Cerebellar nuclear complex (tissue), 1 donor: Measurements from ENCODE around the gene SRPRA.
A peak's percentile ranks its signal among the peaks of the same experiment; 100 is the strongest.
"Not testable (repeated sequence)": the region's sequence is repeated elsewhere in the genome, so short reads cannot be mapped to it uniquely, and the experiment has no call there.

Experiments used
- DNase-seq, 2 experiments: peaks; one replicate each; lab custom pipeline; 2025; lab: John Stamatoyannopoulos, UW

Gene SRPRA, protein sequence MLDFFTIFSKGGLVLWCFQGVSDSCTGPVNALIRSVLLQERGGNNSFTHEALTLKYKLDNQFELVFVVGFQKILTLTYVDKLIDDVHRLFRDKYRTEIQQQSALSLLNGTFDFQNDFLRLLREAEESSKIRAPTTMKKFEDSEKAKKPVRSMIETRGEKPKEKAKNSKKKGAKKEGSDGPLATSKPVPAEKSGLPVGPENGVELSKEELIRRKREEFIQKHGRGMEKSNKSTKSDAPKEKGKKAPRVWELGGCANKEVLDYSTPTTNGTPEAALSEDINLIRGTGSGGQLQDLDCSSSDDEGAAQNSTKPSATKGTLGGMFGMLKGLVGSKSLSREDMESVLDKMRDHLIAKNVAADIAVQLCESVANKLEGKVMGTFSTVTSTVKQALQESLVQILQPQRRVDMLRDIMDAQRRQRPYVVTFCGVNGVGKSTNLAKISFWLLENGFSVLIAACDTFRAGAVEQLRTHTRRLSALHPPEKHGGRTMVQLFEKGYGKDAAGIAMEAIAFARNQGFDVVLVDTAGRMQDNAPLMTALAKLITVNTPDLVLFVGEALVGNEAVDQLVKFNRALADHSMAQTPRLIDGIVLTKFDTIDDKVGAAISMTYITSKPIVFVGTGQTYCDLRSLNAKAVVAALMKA

GRCh38 chr11:126268708-126269579 lies at the start of gene SRPRA, which contains the start of gene FOXRED1:
TSS of gene SRPRA (minus strand) at chr11:126268895. CDS start at chr11:126268804, 91 bp downstream.
TSS of gene FOXRED1 (plus strand) at chr11:126269154. CDS start at chr11:126269207, 53 bp downstream.
- peak; percentile 87 to 94 for DNase-seq

DNA sequence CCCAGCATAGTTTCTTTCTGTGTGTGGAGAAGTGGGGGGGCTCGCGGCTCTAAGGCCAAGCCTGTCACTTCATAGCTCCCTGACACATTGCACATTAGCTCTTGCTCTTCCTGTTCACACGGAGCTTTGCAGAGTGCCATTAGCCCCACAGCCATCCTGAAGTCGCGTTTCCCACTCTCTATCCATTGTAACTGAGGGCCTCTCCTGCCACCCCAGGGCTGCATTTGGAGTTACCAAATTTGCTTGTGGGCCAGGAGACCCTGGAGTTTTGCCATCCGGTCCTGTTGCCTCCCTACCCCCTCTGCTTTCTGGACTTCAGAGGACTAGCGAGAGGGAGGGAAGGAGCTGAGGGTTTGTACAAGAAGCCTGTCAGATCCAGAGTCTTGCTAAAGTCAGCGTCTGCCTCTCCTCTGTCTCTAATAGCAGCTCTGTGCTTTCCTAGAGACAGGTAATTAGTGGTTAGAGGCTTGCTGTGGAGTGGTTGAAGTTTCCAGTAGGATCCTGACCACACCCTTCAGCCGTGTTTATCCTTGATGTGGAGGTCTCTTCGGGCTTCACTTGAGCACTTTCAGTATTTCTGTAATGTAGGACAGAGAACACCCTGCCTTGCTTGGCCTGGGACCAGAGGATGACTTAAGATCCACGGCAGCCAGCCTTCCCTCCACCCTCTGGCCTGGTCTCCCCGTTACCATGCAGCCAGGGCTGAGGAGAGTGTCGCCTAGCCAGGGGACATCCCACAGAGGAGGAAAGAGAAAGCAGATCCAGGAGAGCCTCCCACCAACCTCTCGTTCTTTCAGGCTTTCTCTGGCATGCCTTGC lies 49.3 kb upstream of the SRPRA start:
- DNase-seq: peak in 1 of 2 experiments; percentile 52

DNA sequence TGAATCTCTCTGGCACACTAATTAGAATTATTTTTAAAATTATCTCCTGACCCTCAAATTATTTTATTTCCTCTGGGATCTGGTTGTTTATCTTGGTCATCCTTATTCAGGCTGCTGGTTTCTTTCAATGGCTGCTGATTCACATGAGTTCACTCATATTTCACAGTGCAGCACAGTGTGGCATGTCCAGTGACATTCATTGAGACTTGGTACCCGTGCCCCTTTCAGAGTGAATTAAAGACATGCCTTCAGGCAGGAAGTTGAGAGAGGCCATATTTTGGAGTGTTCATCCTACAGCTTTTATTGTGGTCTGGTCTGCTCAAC lies 48.7 kb upstream of the SRPRA start:
- DNase-seq: no peak

DNA sequence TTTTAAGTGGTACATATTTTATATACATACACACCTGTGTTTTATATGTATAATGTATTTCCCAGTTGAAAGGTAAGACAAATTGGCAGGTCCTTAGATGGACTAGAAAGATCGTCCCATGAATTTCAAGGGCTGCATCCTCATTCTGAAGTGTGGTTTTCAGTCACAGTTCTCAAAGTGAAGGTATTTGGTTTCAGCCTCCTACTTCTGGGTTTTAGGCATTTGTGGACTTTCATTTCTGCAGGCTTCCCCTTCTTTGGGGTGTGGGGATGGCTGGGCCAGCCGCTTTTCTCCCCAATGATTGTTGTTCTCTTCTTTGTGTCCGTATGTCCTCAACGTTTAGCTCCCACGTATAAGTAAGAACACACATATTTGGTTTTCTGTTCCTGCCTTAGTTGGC lies 45.1 kb upstream of the SRPRA start:
- DNase-seq: no peak

DNA sequence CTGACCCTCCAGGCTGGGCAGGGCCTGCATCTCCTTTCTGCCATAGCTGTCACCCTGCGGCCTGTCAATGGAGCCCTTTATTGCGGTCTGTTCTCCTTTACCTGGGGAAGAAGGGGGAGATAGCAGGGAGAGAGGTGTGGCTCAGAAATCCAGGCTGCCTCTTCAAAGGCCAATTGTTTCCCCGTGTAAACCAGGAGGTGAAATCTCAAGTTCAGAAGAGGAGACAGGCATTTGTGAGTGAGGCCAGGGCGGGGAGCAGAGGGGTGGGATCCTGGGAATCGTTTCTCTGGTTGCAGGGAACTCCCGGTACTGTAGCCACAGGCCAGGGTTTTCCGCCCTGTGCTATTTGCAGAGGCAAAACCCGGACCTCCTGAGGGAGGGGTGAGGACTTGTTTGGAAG lies 44.3 kb upstream of the SRPRA start:
- no peak for DNase-seq

- no peak for DNase-seq
Observed at GRCh38 chr11:126311401-126312291, 43.0 kb upstream of the SRPRA start.

GRCh38 chr11:126310992-126311310 lies 42.3 kb upstream of the SRPRA start:
- DNase-seq: no peak

DNA sequence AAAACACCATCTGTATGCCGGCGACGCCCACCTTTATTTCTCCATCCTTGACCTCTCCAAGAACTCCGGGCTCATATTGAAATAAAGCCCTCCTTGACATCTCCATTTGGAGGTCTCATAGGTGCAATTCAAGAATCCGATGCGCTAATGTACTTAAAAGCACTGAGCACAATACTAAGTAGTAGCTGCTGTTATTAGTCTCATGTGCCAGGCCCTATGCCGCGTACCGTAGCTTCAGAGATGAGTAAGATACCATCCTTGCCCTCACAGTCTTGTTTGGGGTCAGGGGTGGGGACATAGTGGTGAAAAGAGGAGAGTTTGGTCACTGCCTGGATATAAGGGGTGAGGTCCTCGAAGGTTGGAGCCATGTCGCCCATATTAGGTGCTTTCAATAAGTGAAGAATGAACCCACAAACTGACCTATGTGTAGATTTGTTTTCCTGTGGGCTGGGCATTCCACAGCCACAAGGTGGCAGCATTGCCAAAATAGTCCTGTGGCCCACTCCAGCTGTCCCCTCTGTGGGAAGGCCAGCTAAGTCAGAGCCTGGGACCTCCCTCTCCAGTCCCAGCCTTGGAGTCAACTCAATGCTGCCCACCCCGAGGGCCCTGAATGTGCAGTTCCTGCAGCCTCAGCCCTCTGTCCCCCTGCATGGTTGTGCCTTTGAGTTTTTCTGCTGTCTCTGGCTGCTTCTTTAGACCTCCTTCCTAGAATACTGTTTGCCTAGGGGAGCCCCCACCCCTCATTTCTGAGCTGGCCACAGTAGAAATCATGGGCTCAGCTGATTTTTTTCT lies 41.7 kb upstream of the SRPRA start:
- peak in 1 of 2 experiments; percentile 33 for DNase-seq

DNA sequence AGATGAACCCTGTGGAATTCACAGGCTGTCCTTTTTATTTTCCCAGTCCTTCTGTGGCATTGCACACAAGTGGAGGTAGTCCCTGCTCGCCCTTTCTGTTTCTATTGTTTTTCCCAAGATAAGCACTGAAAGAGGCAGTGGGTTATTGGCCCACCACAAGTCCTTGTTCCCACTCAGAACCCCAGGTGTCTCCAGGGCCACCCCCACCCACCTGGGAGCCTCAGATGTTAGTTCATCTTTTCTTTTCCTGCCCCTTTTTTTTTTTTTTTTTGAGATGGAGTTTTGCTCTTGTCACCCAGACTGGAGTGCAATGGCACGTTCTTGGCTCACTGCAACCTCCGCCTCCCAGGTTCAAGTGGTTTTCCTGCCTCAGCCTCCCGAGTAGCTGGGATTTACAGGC lies 40.1 kb upstream of the SRPRA start:
- DNase-seq: not testable (repeated sequence)

- no peak for DNase-seq
Observed at GRCh38 chr11:126308271-126308671, 39.6 kb upstream of the SRPRA start.

DNA sequence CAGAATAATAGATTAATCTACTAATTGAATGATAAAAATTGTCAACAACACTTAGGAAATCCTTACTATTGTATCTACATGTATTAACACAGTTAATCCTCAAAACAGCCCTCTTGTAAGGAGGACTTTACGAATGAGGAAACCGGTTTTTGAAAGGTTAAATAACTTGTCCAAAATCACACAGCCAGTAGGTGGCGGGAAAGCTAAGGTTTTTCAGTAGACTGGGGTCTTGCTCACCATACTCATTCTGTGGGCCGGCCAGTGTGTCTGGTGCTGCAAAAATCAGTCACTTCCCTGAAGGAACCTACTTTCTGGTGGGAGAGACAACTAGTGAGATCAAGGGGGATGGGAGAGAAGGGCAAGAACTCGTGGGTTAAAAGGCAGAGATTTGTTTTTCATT lies 39.0 kb upstream of the SRPRA start:
- DNase-seq: no peak

DNA sequence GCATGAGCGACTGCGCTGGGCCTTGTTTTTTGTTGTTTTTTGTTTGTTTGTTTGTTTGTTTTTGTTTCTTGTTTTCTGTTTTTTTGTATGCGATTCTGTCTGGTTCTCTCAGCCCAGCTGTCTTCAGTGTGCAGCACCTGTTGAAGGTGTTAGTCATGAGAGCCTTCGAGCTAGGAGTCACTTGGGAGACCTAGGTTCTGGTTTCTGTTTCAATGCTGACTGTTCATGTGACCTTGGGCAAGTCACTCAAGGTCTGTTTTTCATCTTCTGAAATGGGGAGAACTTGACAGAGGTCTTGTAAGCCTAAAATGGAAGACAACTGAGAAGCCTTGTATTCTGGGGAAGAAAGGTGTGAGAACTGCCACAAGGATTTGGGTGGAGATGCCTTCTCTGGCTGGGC lies 37.0 kb upstream of the SRPRA start:
- no peak for DNase-seq

DNA sequence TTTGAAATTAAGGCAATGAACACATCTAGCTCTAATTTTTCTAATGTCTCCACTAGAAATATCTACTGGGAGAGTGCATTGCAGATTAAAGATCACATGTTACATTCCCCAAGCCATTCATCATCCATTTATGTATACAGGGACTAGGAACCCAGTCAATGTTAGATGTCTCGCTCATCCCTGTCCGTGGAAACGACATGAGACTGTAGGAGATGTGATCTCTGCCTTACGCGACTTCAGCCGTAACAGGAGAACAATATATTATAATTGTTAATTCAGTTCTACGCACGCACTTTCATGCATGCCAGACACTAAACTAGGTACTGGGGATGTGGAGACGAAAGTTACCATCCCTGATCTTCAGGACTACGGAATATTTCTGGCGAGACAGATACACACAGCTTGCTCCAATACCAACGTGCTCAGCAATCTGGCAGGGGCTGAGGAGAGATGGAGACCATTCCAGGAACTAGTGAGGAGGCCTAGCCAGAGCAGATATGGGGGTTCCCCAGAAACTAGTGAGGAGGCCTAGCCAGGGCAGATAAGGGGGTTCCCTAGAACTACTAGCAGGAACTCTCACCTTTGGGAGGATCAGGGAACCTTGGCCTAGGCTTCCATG lies 35.9 kb upstream of the SRPRA start:
- no peak for DNase-seq

DNA sequence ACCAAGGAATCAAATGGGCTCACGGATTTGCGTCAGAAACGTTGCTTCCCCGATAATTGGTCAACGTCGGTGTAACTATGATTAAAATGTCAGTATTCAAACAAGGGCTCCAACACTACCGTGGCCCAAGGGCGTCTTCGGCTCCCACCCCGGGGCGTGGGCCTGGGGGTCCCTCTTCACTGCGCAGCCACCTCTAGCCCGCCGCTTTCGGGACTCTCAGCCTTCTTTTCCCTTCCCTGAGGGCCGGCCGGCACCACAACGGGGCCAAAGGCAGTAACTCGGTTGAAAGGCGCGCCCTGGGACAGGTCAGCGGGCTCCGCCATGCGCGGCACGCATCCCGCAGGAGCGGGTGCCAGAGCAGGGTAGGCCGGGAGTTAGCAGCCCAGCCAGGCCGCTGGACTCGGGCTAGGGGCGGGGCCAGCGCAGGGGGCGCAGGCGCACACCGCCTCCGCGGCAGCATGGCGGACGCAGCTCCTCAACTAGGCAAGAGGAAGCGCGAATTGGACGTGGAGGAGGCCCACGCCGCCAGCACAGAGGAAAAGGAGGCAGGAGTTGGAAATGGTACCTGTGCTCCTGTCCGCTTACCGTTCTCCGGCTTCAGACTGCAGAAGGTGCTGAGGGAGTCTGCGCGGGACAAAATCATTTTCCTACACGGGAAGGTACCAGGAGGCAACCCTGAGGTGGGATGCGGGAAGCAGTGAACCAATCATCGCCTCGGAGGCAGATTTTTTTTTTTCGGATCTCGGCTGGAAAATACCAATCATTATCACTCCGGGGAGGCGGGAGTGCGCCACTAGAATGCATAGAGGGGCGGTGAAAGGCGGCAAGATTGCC lies 35.1 kb upstream of the SRPRA start, which contains the start of gene DCPS:
Gene DCPS, plus strand, starts transcription at position 438 of the 834 bp plus-strand sequence. Its CDS starts 21 bp downstream, at position 459.
- DNase-seq: peak; percentile 58 to 87

DNA sequence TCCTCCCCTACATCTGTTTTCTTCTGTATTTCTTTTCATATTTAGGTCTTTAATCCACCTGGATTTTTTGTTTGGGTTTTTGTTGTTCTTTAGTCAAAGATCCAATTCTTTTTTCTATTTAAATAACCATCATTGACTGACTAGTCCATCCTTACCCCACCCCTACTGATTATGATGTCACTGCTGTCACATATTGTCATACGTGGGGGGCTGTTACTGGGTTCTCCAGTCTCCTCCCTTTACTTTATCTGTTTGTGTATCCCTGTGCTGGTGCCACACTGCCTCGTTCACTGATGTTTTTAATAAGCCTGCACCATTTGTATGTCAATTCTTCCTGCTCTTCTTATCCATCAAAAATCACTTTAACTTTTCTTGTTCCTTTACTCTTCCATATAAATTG lies 28.3 kb upstream of the SRPRA start:
- no peak for DNase-seq

DNA sequence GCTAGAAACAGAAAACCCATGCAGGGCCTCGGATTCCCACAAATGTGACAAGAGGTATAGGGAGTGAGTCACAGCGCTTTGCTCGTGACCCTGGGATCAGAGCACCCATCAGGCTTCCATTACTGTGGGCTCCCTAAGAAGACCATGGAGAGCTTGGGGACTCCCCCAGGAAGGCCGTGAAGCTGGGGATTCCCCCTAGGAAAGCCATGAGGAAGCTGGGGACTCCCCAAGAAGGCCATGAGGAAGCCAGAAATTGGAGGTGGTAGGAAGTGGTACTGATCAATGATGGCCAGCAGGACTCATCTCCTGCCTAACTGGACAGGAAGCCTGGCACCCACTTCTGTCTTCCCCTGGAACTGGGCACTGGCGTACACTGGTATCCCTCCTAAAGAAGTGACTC lies 25.0 kb upstream of the SRPRA start:
- DNase-seq: no peak

DNA sequence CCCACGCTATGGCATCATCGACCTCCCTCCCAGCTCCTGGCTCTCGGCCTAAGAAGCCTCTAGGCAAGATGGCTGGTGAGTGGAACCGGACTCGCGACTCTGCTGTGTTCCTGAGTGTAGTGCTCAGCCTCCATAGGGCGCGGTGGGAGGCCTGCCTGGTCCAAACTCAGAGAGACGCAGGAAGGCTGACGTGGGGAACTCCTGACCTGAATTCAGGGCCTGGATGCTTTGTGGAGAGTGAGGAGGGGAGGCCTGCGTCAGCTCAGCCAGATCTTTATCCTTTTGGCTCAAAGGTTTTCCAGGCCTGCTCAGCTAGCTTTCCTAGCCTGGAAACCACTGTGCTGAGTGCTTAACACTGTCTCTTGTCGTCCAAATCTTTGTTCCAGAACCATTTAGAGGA lies 22.2 kb upstream of the SRPRA start:
- DNase-seq: no peak

GRCh38 chr11:126288237-126288636 lies 19.5 kb upstream of the SRPRA start:
- no peak for DNase-seq
